ENCODE data around the gene INSYN2A.

The INSYN2A gene, protein sequence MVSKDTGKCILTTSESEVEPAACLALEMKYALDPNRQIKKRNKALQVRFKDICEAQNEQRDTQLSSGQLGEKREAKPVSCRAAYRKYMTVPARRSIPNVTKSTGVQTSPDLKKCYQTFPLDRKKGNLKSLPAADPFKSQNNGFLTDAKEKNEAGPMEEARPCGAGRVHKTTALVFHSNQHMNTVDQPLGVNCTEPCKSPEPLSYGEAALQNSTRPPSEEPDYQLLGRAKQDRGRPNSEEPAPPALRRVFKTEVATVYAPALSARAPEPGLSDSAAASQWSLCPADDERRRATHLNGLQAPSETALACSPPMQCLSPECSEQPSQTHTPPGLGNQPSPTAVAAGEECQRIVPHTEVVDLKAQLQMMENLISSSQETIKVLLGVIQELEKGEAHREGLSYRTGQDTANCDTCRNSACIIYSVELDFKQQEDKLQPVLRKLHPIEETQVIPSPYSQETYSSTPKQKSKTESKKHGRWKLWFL
- long read RNA-seq: 0 reads

DNA sequence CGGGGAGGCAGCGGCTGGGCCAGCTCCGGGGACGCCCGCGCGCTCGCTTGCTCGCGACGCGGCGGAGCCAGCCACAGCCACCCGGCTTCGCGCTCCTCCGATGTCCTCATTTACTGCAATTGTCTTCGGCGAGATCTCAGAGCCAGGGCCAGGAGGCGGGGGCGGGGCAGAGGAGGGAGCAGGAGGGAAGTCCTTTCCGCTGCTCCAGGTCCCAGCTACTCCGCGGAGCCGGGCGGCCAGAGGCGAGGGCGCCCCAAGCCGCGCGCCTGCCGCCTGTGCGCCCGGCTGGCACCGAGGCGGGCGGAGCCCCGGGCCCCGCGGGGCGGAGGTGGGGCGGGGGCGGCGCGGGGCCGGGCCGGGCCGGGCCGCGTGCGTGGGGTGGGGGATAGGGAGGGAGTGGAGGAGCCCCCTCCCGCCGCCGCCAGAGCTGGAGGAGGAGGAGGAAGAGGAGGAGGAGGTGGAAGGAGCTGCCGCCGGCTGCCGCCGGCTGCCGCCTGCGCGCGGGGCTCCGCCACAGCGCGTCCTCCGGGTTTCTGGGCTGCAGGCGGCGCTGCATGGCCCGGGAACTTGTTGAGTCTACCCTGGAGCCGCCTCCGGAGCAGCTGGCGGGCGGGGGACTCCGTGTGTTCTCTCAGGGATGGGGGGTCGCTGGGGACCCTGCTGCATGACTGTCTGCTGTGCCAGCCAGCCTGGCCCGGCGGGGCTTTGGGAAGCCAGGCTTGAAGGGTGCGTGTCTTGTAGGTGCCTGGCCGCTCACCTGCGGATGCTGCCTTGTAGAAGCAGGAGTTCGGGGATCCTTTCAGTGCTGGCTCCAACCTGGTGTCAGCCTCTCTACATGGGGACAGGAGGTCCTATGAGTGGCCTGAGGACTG, at the start of gene INSYN2A:
TSS of gene INSYN2A (minus strand) at position 310 of the 872 bp plus-strand sequence. CDS start 20,196 bp downstream, outside the sequence.
- H3K27ac ChIP-seq (replicated peaks): no peak within 1 kb of the TSS
- DNase-seq (ENCODE audit: low read depth in 1 of 2, low spot score in 1 of 2): no peak
- H3K27me3 ChIP-seq (ENCODE audit: insufficient read depth, poor library complexity, severe bottlenecking): peaks cover 24% of the 10 kb centered on the region
- H3K4me3 ChIP-seq (replicated peaks; ENCODE audit: insufficient read depth, low read length): no peak within 1 kb of the TSS
- no peak for TF ChIP-seq SPI1 (IDR thresholded peaks at IDR 0.05; ENCODE audit: borderline replicate concordance, low read depth)
- TF ChIP-seq, protein P1, sequence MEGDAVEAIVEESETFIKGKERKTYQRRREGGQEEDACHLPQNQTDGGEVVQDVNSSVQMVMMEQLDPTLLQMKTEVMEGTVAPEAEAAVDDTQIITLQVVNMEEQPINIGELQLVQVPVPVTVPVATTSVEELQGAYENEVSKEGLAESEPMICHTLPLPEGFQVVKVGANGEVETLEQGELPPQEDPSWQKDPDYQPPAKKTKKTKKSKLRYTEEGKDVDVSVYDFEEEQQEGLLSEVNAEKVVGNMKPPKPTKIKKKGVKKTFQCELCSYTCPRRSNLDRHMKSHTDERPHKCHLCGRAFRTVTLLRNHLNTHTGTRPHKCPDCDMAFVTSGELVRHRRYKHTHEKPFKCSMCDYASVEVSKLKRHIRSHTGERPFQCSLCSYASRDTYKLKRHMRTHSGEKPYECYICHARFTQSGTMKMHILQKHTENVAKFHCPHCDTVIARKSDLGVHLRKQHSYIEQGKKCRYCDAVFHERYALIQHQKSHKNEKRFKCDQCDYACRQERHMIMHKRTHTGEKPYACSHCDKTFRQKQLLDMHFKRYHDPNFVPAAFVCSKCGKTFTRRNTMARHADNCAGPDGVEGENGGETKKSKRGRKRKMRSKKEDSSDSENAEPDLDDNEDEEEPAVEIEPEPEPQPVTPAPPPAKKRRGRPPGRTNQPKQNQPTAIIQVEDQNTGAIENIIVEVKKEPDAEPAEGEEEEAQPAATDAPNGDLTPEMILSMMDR (IDR thresholded peaks at IDR 0.05; ENCODE audit: insufficient read depth, low read length): no peak
- TF ChIP-seq, protein P2, sequence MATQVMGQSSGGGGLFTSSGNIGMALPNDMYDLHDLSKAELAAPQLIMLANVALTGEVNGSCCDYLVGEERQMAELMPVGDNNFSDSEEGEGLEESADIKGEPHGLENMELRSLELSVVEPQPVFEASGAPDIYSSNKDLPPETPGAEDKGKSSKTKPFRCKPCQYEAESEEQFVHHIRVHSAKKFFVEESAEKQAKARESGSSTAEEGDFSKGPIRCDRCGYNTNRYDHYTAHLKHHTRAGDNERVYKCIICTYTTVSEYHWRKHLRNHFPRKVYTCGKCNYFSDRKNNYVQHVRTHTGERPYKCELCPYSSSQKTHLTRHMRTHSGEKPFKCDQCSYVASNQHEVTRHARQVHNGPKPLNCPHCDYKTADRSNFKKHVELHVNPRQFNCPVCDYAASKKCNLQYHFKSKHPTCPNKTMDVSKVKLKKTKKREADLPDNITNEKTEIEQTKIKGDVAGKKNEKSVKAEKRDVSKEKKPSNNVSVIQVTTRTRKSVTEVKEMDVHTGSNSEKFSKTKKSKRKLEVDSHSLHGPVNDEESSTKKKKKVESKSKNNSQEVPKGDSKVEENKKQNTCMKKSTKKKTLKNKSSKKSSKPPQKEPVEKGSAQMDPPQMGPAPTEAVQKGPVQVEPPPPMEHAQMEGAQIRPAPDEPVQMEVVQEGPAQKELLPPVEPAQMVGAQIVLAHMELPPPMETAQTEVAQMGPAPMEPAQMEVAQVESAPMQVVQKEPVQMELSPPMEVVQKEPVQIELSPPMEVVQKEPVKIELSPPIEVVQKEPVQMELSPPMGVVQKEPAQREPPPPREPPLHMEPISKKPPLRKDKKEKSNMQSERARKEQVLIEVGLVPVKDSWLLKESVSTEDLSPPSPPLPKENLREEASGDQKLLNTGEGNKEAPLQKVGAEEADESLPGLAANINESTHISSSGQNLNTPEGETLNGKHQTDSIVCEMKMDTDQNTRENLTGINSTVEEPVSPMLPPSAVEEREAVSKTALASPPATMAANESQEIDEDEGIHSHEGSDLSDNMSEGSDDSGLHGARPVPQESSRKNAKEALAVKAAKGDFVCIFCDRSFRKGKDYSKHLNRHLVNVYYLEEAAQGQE (IDR thresholded peaks at IDR 0.05; ENCODE audit: insufficient replicate concordance, low read depth): no peak

DNA sequence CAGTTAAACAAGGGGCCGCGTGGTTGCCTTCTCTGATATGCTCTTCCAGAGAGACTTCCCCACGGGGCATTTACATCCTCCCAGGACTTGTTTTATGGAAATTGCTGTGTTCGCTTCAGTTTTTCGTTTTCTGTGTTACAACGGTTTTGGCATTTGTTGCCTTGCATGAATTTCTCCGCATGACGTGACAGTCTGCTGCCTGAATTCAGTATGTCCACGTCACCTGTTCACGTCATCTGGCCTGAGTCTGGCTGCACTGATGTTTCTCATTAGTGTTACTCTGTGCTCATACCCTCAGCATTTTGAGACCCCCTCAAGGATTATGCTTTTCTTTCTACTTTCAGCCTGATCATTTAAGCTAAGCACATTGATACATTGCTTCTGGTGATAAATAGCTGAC, 49.1 kb upstream of the INSYN2A start:
- Histone ChIP-seq H3K27ac (replicated peaks) (no peak overlapping the region), H3K27me3 (ENCODE audit: insufficient read depth, poor library complexity, severe bottlenecking) (no peaks in the 10 kb centered on the region), H3K4me3 (replicated peaks; ENCODE audit: insufficient read depth, low read length) (no peak overlapping the region)
- TF ChIP-seq, protein P2 (IDR thresholded peaks at IDR 0.05; ENCODE audit: insufficient replicate concordance, low read depth): no peak
- DNase-seq (ENCODE audit: low read depth in 1 of 2, low spot score in 1 of 2): no peak

DNA sequence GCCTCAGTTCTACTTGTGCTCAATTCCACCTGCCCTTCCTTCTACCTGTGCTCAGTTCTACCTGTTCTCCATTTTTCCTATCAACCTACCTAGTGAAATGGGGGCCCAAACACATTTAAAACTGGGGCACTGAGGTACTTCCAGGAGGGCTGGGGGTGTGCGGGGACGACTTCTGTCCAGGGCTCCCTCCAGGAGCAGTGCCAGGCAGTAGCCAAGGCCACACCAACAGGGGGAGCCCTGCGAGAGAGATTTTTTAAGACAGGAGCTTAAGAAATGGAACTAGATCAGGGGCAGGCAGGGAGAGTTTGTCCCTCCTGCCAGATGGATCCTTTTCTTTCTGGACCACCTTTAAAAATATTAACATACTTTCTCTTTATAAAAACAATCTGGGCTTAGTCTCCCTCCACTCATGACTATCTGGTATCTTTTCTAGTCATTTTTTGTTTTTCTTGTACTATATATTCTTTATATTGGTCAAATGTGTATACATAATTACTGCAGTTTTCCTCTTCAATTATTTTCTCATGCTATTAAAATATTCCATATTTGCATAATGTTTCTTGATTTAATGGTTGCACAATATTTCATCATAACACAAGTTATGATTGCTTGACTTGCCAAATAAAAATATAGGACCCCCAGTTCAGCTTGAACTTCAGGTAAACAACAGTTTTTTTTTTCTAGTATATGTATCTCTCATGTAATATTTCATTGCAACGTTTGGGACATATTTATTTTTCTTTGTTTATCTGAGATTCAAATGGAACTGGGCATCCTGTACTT, 47.3 kb upstream of the INSYN2A start:
- TF ChIP-seq, protein P1 (IDR thresholded peaks at IDR 0.05; ENCODE audit: insufficient read depth, low read length): peak; percentile 17
- TF ChIP-seq, protein P2 (IDR thresholded peaks at IDR 0.05; ENCODE audit: insufficient replicate concordance, low read depth): no peak
- no peak overlapping the region for H3K4me3 ChIP-seq (replicated peaks; ENCODE audit: insufficient read depth, low read length)
- no peak overlapping the region for H3K27ac ChIP-seq (replicated peaks)
- H3K27me3 ChIP-seq (ENCODE audit: insufficient read depth, poor library complexity, severe bottlenecking): no peaks in the 10 kb centered on the region
- peak in 1 of 2 experiments; percentile 36 for DNase-seq (ENCODE audit: low read depth in 1 of 2, low spot score in 1 of 2)
